LNCaP clone FGC (cell line): ENCODE data around the gene S100P.

Source experiments
- DNase-seq: peaks from one replicate; pipeline ENCODE4 v3.0.0-alpha.2; 2011; ENCODE audit warnings: low read depth
- H3K4me3 ChIP-seq: 2 replicates; pipeline ENCODE4 v1.5.1; 2011; ENCODE audit warnings: mild to moderate bottlenecking, low read depth, low read length, control low read depth
- CTCF ChIP-seq: IDR thresholded peaks from 2 replicates; pipeline ENCODE4 v1.5.1; 2012; ENCODE audit warnings: mild to moderate bottlenecking; ENCODE audit not compliant: control insufficient read depth, insufficient read depth; ENCODE audit errors: extremely low read depth

S100P gene

GRCh38 chr4:6655924-6656323 lies 37.8 kb upstream of the S100P start:
- H3K4me3 ChIP-seq, result no peak overlapping the region
- no peak for DNase-seq
- TF ChIP-seq CTCF, result no peak

- no peak for DNase-seq
- TF ChIP-seq CTCF, result no peak
- no peak overlapping the region for H3K4me3 ChIP-seq
These were observed 36.2 kb upstream of the S100P start for GRCh38 chr4:6657242-6658208.

GRCh38 chr4:6658209-6658595 lies 35.5 kb upstream of the S100P start:
- TF ChIP-seq CTCF, result no peak
- no peak for DNase-seq
- H3K4me3 ChIP-seq, result no peak overlapping the region

- no peak for DNase-seq
- no peak overlapping the region for H3K4me3 ChIP-seq
- TF ChIP-seq CTCF, result no peak
These were observed 35.0 kb upstream of the S100P start for GRCh38 chr4:6658597-6659075.

GRCh38 chr4:6659897-6660296 lies 33.8 kb upstream of the S100P start:
- no peak for TF ChIP-seq CTCF
- no peak for DNase-seq
- no peak overlapping the region for H3K4me3 ChIP-seq

- no peak for DNase-seq
- no peak for TF ChIP-seq CTCF
- H3K4me3 ChIP-seq, result no peak overlapping the region
These were observed 33.2 kb upstream of the S100P start for GRCh38 chr4:6660430-6660829.
